ENCODE data around the gene PSKH1. TPM values are rescaled to one million over a fixed set of nuclear protein-coding genes. Genes with fewer than 3 reads are reported as not detected.

The PSKH1 gene
- total and polyA plus RNA-seq, 9 of the 15 experiments (the other 6 are each of a cell fraction or from before 2014, with no cell fraction given): 0.96 to 20.9 (median 9.4) TPM

GRCh38 chr16:67917852-67918236 lies 24.8 kb downstream of the PSKH1 start (continued):
- no peak for TF ChIP-seq KLF16 (IDR thresholded peaks at IDR 0.05)
- no peak for TF ChIP-seq SNRNP70 (optimal IDR thresholded peaks at IDR 0.05; ENCODE audit: low read depth, low read length)
- no peak for TF ChIP-seq GTF2A2 (tag; IDR thresholded peaks at IDR 0.05)
- peak; percentile 73 for TF ChIP-seq MEIS2 (IDR thresholded peaks at IDR 0.05; ENCODE audit: partially characterized antibody)
- no peak for TF ChIP-seq TFAP4 (CRISPR knock-in tag; IDR thresholded peaks at IDR 0.05; ENCODE audit: borderline replicate concordance)
- no peak for TF ChIP-seq KDM1A (IDR thresholded peaks at IDR 0.05)
- no peak for TF ChIP-seq TCF3 (CRISPR knock-in tag; IDR thresholded peaks at IDR 0.05)
- no peak for TF ChIP-seq SIN3B (IDR thresholded peaks at IDR 0.05; ENCODE audit: low read depth)
- no peak for TF ChIP-seq NCOA6 (IDR thresholded peaks at IDR 0.05)
- TF ChIP-seq ZNF197 (CRISPR knock-in tag; IDR thresholded peaks at IDR 0.05; ENCODE audit: low read depth): no peak
- no peak for TF ChIP-seq RERE (CRISPR knock-in tag; IDR thresholded peaks at IDR 0.05; ENCODE audit: borderline replicate concordance)
- TF ChIP-seq TCFL5 (CRISPR knock-in tag; conservative IDR thresholded peaks at IDR 0.05): no peak
- no peak for TF ChIP-seq ZFX (CRISPR knock-in tag; IDR thresholded peaks at IDR 0.05)
- no peak for TF ChIP-seq SRSF7 (optimal IDR thresholded peaks at IDR 0.05; ENCODE audit: low read depth, low read length)
